ENCODE data around the gene SPEN.
"Not testable (repeated sequence)": the region's sequence is repeated elsewhere in the genome, so short reads cannot be mapped to it uniquely, and the experiment has no call there.

SPEN gene

DNA sequence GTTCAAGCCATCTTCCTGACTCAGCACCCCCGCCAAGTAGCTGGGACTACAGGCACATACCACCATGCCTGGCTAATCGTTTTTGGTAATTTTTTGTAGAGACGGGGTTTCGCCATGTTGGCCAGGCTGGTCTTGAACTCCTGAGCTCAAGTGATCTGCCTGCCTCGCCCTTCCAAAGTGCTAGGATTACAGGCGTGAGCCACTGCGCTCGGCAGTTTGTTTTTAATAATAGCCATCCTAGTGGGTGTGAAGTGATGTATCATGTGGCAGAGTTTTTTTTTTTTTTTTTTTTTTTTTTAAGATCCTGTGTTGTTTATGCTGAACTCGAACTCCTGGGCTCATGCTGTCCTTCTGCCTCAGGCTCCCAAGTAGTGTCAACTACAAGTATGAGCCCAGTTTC is 51.8 kb downstream of the SPEN start:
- no peak for DNase-seq

DNA sequence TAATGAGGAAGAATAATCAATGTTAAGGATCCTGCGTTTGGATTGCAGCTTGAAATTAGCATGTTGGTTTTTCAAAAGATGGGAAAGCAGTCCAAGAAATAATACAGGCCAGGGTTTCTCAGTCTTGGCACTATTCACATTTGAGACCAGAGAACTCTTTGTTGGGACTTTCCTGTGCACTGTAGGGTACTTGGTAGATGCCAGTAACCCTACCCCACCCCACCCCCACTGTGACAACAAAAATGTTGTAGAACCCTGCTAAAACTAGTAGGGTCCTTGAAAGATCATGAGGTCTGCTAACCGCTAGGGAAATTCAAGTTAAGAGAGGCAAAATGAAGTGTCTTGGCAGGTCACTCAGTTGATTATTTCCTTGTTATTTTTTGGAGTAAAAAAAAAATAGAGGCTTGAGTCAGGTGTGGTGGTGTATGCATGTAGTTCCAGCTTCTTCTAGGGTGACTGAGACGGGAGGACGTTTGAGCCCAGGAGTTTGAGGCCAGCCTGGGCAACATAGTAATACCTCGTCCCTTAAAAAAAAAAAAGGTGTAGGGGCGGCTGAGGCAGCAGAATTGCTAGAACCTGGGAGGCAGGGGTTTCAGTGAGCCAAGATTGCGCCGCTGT is 53.3 kb downstream of the SPEN start:
- no peak for DNase-seq

DNA sequence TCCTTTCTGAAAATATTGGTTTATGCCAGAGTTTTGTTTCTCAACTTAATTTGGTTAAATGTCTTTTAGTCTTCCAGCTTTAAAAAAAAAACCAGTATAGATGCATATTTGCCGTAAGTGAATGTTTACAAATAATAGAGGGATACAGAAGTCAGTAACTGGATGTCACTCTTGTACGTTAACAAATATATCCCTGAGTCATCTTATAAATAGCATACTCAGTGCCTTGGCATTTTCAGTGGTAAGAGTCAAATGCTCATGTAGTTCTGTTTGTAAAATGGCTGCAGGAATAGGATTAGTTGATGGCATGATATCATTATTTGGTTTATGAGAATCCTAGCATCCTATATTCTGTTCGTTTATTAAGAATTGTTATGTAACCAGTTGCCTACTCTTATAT is 55.4 kb downstream of the SPEN start:
- DNase-seq = peak; percentile 73

DNA sequence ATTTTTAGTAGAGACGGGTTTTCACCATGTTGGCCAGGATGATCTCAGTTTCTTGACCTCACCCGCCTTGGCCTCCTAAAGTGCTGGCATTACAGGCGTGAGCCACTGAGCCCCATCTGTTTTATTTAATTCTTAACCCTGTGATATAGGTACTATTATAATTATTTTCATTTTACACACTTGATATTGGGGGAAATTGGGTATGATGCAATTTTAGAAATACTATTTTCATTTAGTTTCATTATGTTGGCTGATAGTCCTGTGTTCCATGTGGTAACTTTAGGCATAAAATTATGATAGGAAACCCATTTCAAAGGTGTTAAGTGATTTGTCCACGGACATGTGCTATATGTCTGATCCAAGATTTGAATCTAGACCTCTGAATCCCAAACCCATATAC is 61.1 kb downstream of the SPEN start:
- DNase-seq = no peak

DNA sequence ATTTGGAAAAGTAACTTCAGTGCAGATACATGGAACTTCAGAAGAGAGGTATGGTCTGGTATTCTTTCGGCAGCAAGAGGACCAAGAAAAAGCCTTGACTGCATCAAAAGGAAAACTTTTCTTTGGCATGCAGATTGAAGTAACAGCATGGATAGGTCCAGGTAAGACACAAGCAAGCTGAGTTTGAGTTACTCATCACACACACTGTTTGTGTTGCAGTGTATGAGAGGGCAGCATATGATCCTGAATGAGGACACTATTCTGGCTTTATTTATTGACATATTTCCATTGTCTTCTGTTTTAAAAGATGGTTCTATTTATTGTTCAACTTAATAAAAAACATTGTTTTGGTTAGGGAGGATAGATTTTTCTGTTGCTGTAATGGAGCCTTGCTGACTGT is 63.6 kb downstream of the SPEN start:
- DNase-seq = no peak

DNA sequence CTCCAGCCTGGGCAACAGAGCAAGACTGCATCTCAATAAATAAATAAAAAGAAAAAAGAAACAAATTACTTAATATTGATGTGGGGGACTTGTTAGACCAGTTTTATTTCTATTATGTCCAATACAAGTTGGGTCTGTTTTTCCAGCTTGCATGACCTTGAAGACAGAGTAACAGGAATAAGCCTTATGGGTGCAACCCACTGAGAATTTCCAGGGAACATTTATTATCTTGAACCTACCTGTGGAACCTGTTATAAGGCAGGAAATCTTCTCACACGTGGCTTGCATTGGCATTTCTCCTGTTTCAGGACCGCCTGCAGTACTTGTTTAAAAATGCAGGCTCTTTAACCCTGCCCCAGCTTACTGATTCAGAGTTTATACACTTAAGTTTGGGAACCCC is 64.4 kb downstream of the SPEN start:
- DNase-seq = no peak

DNA sequence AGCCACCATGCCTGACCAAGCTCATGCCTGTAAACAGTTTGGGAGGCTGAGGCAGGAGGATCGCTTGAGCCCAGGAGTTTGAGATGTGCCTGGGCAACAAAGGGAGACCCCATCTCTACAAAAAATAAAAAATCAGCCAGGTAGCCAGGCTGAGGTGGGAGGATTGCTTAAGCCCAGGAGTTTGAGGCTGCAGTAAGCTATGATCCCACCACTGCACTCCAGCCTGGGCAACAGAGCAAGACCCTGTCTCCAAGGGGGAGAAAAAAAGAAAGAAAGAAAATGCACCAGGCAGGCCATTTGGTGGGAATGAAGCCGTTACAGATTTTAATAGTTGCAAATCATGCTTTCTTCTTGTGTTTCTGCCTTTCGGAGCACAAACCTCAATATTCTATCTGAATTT is 66.1 kb downstream of the SPEN start:
- DNase-seq = not testable (repeated sequence)

DNA sequence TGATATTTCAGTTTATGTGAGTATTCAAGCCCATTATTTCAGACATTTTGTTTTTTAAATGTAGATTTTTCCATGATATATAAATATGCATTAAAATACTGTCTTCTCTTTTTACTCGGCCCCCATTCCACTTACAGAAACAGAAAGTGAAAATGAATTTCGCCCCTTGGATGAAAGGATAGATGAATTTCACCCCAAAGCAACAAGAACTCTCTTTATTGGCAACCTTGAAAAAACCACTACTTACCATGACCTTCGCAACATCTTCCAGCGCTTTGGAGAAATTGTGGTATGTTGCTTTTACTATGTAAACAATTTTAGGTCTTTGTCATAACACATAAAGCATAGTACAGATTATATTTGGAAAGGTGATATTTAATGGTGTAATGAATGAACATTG is 68.5 kb downstream of the SPEN start:
- no peak for DNase-seq

DNA sequence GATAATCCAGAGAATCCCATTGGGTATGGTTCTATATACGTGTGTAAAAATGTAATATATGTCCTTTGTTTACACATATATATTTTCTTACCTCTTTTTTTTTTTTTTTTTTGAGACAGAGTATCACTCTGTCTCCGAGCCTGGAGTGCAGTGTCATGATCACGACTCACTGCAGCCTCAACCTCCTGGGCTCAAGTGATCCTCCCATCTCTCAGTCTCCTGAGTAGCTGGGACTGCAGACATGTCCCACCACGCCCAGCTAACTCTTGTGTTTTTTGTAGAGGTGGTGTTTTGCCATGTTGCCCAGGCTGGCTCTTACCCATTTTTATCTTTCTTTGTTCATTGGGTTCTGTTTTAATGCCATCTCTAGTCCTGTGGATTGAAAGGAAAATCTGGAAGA is 68.9 kb downstream of the SPEN start:
- DNase-seq = peak; percentile 39

DNA sequence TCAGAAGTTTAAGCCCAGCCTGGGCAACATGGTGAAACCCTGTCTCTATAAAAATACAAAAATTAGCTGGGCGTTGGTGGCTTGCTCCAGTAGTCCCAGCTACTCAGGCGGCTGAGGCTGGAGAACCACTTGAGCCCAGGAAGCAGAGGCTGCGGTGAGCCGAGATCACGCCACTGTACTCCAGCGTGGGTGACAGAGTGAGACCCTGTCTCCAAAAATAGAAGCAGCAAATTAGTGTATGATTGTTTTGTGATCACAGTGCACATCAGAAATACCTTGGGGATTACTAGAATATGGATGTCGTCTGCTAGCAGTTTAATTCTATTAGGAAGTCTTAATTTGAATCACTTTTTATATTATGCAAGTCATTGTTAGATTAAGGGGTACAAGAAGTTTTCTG is 69.4 kb downstream of the SPEN start:
- no peak for DNase-seq

DNA sequence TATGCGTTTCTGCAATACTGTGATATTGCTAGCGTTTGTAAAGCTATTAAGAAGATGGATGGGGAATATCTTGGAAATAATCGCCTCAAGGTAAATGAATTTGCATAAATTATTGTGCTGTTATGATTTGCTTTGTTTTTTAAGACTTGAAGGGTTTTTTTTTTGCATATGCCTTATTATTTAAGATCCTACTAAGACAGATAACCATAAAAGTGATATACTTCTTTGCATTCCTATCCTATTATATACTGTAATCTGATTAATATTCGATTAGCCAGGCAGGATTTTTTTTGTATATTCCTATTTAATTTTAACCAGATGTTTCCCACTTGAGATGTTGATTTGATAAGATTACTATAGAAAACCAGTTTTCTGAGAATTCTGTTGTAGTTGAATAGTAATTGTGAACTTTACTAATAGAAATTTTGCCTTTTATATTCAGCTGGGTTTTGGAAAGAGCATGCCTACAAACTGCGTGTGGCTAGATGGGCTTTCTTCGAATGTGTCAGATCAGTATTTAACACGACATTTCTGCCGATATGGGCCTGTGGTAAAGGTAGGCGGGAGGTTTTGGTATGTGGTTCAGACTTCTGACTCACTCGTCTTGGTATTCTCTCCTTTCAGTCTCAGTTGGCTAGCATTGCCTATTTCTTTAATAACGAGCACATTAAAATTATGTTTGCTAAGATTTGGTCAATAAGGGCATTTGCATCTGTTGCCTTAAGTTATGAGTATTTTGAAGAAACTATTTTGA is 71.6 kb downstream of the SPEN start:
- DNase-seq = peak; percentile 89

DNA sequence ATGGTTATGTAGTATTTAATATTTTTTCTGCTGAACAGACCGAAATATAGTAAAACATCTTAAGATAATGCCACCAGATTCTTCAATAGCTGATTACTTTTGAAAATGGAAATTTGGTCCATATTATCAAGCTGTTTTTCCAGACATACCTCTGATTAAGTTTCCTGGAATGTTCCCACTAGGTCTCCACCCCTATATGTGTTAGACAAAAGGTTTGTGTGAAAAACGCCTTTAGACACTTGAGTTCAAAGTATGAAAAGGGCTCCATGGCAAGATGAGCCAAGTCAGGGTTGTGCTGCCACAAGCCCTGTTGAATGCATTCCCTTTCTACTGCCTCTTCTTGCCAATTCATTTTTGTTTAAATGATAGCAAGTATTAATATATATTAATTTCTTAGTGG is 75.7 kb downstream of the SPEN start:
- peak; percentile 57 for DNase-seq

DNA sequence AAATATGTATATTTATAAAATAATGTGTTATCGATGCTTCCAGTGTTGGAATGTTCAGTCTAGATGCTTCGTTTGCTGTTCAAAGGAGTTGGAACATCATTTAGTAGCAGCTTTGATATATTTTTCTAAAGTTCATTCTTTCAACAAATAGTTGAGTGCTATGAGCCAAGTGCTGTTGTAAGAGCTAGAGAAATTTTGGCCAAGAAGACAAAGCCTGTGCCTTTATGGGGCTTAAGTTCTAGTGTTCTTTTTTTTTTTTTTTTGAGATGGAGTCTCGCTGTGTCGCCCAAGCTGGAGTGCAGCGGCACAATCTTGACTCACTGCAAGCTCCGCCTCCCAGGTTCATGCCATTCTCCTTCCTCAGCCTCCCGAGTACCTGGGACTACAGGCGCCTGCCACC is 78.9 kb downstream of the SPEN start:
- DNase-seq = not testable (repeated sequence)

DNA sequence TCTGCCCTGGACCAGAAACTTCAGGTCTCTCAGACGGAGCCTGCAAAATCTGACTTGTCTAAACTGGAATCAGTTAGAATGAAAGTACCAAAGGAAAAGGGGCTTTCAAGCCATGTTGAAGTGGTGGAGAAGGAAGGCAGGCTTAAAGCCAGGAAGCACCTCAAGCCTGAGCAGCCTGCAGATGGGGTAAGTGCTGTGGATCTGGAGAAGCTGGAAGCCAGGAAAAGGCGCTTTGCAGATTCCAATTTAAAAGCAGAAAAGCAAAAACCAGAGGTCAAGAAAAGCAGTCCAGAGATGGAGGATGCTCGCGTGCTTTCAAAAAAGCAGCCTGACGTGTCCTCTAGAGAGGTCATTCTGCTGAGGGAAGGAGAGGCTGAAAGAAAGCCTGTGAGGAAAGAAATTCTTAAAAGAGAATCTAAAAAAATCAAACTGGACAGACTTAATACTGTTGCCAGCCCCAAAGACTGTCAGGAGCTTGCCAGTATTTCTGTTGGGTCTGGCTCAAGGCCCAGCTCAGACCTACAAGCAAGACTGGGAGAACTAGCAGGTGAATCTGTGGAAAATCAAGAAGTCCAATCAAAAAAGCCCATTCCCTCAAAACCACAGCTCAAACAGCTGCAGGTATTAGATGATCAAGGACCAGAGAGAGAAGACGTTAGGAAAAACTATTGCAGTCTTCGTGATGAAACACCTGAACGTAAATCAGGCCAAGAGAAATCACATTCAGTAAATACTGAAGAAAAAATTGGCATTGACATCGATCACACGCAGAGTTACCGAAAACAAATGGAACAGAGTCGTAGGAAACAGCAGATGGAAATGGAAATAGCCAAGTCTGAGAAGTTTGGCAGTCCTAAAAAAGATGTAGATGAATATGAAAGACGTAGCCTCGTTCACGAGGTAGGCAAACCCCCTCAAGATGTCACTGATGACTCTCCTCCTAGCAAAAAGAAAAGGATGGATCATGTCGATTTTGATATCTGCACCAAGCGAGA is 81.8 kb downstream of the SPEN start:
- DNase-seq = no peak

DNA sequence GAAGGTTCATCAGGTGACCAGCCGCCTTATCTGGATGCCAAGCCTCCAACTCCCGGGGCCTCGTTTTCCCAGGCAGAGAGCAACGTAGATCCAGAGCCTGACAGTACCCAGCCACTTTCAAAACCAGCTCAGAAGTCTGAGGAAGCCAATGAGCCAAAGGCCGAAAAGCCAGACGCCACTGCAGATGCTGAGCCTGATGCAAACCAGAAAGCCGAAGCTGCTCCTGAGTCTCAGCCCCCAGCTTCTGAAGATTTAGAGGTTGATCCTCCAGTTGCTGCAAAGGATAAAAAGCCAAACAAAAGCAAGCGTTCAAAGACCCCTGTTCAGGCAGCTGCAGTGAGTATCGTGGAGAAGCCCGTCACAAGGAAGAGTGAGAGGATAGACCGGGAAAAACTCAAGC is 83.9 kb downstream of the SPEN start:
- DNase-seq = no peak

DNA sequence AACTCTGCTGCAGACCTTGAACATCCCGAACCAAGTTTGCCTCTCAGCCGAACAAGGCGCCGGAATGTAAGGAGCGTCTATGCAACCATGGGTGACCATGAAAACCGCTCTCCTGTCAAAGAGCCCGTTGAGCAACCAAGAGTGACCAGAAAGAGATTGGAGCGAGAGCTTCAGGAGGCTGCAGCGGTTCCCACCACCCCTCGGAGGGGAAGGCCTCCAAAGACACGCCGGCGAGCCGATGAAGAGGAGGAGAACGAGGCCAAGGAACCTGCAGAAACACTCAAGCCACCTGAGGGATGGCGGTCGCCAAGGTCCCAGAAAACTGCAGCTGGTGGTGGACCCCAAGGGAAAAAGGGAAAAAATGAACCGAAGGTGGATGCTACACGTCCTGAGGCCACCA is 84.4 kb downstream of the SPEN start:
- no peak for DNase-seq

DNA sequence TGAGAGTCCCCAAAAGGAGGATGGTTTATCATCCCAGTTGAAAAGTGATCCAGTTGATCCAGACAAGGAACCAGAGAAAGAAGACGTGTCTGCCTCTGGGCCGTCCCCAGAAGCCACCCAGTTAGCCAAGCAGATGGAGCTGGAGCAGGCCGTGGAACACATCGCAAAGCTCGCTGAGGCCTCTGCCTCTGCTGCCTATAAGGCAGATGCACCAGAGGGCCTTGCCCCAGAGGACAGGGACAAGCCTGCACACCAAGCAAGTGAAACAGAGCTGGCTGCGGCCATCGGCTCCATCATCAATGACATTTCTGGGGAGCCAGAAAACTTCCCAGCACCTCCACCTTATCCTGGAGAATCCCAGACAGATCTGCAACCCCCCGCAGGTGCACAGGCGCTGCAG is 85.1 kb downstream of the SPEN start:
- DNase-seq = no peak

DNA sequence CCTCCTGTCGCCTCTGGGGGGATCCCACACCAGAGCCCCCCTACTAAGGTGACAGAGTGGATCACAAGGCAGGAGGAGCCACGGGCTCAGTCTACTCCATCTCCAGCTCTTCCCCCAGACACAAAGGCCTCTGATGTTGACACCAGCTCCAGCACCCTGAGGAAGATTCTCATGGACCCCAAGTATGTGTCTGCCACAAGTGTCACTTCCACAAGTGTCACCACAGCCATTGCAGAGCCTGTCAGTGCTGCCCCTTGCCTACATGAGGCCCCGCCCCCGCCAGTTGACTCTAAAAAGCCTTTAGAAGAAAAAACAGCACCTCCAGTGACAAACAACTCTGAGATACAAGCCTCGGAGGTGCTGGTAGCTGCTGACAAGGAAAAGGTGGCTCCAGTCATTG is 86.2 kb downstream of the SPEN start:
- DNase-seq = no peak

DNA sequence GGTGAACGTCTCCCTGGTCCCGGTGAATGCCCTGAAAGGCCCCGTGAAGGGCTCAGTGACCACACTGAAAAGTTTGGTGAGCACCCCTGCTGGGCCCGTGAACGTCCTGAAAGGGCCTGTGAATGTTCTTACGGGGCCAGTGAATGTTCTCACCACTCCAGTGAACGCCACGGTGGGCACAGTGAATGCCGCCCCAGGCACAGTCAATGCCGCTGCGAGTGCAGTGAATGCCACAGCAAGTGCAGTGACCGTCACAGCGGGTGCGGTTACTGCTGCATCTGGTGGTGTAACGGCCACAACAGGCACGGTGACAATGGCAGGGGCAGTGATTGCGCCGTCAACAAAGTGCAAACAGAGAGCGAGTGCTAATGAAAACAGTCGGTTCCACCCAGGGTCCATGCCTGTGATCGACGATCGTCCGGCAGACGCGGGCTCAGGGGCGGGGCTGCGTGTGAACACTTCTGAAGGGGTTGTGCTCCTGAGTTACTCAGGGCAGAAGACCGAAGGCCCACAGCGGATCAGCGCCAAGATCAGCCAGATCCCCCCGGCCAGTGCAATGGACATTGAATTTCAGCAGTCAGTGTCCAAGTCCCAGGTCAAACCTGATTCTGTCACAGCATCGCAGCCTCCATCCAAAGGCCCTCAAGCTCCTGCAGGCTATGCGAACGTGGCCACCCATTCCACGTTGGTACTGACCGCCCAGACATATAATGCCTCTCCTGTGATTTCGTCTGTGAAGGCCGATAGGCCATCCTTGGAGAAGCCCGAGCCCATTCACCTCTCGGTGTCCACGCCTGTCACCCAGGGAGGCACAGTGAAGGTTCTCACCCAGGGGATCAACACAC is 86.9 kb downstream of the SPEN start:
- no peak for DNase-seq

DNA sequence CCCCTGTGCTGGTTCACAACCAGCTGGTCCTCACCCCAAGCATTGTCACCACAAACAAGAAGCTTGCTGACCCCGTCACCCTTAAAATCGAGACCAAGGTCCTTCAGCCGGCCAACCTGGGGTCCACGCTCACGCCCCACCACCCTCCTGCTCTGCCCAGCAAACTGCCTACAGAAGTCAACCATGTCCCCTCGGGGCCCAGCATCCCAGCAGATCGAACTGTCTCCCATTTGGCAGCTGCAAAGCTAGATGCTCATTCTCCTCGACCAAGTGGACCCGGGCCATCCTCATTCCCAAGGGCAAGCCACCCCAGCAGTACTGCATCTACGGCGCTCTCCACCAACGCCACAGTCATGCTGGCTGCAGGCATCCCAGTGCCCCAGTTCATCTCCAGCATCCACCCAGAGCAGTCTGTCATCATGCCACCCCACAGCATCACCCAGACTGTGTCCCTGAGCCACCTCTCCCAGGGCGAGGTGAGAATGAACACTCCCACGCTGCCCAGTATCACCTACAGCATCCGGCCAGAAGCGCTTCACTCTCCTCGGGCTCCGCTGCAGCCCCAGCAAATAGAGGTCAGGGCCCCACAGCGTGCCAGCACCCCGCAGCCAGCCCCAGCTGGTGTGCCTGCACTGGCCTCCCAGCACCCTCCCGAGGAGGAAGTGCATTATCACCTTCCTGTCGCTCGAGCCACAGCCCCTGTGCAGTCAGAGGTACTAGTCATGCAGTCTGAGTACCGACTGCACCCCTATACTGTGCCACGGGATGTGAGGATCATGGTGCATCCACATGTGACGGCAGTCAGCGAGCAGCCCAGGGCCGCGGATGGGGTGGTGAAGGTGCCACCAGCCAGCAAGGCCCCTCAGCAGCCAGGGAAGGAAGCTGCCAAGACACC is 87.8 kb downstream of the SPEN start:
- no peak for DNase-seq

DNA sequence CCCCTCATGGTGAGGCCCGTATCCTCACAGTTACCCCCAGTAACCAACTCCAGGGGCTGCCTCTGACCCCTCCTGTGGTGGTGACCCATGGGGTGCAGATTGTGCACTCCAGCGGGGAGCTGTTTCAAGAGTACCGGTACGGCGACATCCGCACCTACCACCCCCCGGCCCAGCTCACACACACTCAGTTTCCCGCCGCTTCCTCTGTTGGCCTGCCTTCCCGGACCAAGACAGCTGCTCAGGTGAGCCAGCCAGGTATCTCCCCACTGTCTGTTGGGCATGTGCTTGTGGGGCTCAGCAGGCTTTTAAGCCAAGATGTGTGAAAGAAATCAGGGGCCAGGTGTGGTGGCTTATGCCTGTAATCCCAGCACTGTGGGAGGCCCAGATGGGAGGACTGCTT is 88.5 kb downstream of the SPEN start:
- no peak for DNase-seq

DNA sequence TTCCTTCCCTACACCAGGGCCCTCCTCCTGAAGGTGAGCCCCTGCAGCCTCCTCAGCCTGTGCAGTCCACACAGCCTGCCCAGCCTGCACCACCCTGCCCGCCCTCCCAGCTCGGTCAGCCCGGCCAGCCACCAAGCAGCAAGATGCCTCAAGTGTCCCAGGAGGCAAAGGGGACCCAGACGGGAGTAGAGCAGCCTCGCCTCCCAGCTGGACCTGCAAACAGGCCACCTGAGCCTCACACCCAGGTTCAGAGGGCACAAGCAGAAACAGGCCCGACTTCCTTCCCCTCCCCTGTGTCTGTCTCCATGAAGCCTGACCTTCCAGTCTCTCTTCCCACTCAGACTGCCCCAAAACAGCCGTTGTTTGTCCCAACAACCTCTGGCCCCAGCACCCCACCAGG is 89.6 kb downstream of the SPEN start:
- DNase-seq = no peak

Data from fibroblast of skin of right quadriceps (primary cell).